Measurements from ENCODE around the gene TRAF7.

The TRAF7 gene

GRCh38 chr16:2158262-2158638 lies 2.7 kb downstream of the TRAF7 start:
- H3K27me3 ChIP-seq (ENCODE audit: low read length): no peaks in the 10 kb centered on the region
- peaks cover 16% of the 10 kb centered on the region for H3K36me3 ChIP-seq (ENCODE audit: low read length)
- H3K27ac ChIP-seq (ENCODE audit: low read depth, low read length): no peak overlapping the region
- TF ChIP-seq, protein P1, sequence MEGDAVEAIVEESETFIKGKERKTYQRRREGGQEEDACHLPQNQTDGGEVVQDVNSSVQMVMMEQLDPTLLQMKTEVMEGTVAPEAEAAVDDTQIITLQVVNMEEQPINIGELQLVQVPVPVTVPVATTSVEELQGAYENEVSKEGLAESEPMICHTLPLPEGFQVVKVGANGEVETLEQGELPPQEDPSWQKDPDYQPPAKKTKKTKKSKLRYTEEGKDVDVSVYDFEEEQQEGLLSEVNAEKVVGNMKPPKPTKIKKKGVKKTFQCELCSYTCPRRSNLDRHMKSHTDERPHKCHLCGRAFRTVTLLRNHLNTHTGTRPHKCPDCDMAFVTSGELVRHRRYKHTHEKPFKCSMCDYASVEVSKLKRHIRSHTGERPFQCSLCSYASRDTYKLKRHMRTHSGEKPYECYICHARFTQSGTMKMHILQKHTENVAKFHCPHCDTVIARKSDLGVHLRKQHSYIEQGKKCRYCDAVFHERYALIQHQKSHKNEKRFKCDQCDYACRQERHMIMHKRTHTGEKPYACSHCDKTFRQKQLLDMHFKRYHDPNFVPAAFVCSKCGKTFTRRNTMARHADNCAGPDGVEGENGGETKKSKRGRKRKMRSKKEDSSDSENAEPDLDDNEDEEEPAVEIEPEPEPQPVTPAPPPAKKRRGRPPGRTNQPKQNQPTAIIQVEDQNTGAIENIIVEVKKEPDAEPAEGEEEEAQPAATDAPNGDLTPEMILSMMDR (IDR thresholded peaks at IDR 0.05; ENCODE audit: insufficient read depth, low read length, poor library complexity, severe bottlenecking): no peak
- TF ChIP-seq EZH2phosphoT487 (conservative IDR thresholded peaks at IDR 0.05; ENCODE audit: low read length): no peak
- H4K20me1 ChIP-seq (ENCODE audit: low read depth, low read length): peaks cover 4% of the 10 kb centered on the region; the same call in 1 of the 2 replicates
- H3F3A ChIP-seq (ENCODE audit: insufficient read depth): peaks cover 18% of the 10 kb centered on the region
- peaks cover 90% of the 10 kb centered on the region for H3K79me2 ChIP-seq (ENCODE audit: insufficient read depth, low read length)
- H2AFZ ChIP-seq (ENCODE audit: low read depth, low read length, severe bottlenecking): no peak overlapping the region
- no peaks in the 10 kb centered on the region for H3K9me2 ChIP-seq (replicated peaks; ENCODE audit: insufficient read depth, low read length)
- H3K4me2 ChIP-seq (ENCODE audit: low read depth, low read length, poor library complexity, severe bottlenecking): no peak overlapping the region
- peak overlapping the region; percentile 39; the same call in 1 of the 2 replicates for H3K9ac ChIP-seq (ENCODE audit: low read length)
- no peaks in the 10 kb centered on the region for H3K9me3 ChIP-seq (ENCODE audit: insufficient read depth, low read length)
- no peak overlapping the region for H3K4me3 ChIP-seq (ENCODE audit: insufficient read depth, low read length, poor library complexity, severe bottlenecking)

DNA sequence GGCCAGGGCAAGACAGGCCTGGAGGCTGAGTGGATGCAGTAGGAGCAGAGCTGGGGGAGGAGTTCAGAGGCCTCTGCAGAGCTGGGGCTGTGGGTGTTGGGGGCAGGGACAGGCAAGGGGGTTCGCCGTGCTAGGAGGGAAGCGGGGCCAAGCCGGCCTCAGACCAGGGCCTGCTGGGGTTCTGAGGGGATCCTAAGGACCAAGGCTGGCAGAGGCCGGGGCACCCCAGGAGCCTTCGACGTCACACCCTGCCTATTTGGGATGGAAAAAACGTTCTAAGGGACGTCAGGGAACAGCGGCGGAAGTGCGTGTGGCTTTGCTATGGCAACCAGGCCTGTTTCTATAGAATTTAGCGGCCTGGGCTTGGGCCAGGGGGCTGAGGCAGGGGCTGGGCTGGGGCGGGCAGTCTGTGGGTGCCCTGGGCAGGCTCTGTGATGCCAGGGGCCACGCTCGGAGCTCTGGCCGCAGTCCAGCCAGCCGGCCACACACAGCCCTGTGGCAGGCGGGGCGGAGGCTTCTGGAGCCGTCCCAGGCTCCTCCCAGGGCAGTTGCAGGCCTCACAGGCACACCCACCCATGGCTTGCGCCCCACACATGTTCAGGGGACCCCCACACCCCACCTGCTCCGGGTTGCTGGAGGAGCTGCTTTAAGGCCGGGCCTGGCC lies 3.7 kb downstream of the TRAF7 start:
- Histone ChIP-seq H3K79me2 (ENCODE audit: insufficient read depth, low read length) (peaks cover 91% of the 10 kb centered on the region), H3K27me3 (ENCODE audit: low read length) (no peaks in the 10 kb centered on the region), H3F3A (ENCODE audit: insufficient read depth) (peaks cover 8% of the 10 kb centered on the region), H3K27ac (ENCODE audit: low read depth, low read length) (no peak overlapping the region), H3K9me2 (replicated peaks; ENCODE audit: insufficient read depth, low read length) (no peaks in the 10 kb centered on the region), H3K9ac (ENCODE audit: low read length) (peak overlapping the region; percentile 39), H3K4me3 (ENCODE audit: insufficient read depth, low read length, poor library complexity, severe bottlenecking) (no peak overlapping the region), H3K9me3 (ENCODE audit: insufficient read depth, low read length) (no peaks in the 10 kb centered on the region), H2AFZ (ENCODE audit: low read depth, low read length, severe bottlenecking) (no peak overlapping the region), H4K20me1 (ENCODE audit: low read depth, low read length) (no peaks in the 10 kb centered on the region; the same call in 1 of the 2 replicates), H3K4me2 (ENCODE audit: low read depth, low read length, poor library complexity, severe bottlenecking) (peak overlapping the region; percentile 32), H3K36me3 (ENCODE audit: low read length) (peaks cover 7% of the 10 kb centered on the region)
- TF ChIP-seq, protein P1 (IDR thresholded peaks at IDR 0.05; ENCODE audit: insufficient read depth, low read length, poor library complexity, severe bottlenecking): no peak
- TF ChIP-seq EZH2phosphoT487 (conservative IDR thresholded peaks at IDR 0.05; ENCODE audit: low read length): no peak

- no peak for TF ChIP-seq EZH2phosphoT487 (conservative IDR thresholded peaks at IDR 0.05; ENCODE audit: low read length)
- TF ChIP-seq, protein P1 (IDR thresholded peaks at IDR 0.05; ENCODE audit: insufficient read depth, low read length, poor library complexity, severe bottlenecking): no peak
- no peaks in the 10 kb centered on the region for H3K9me2 ChIP-seq (replicated peaks; ENCODE audit: insufficient read depth, low read length)
- H3K27me3 ChIP-seq (ENCODE audit: low read length): no peaks in the 10 kb centered on the region
- H3K9me3 ChIP-seq (ENCODE audit: insufficient read depth, low read length): no peaks in the 10 kb centered on the region
- H3K27ac ChIP-seq (ENCODE audit: low read depth, low read length): no peak overlapping the region
- H3K9ac ChIP-seq (ENCODE audit: low read length): no peak overlapping the region
- H3K4me2 ChIP-seq (ENCODE audit: low read depth, low read length, poor library complexity, severe bottlenecking): no peak overlapping the region
- H3F3A ChIP-seq (ENCODE audit: insufficient read depth): no peaks in the 10 kb centered on the region
- H3K36me3 ChIP-seq (ENCODE audit: low read length): no peaks in the 10 kb centered on the region
- H4K20me1 ChIP-seq (ENCODE audit: low read depth, low read length): no peaks in the 10 kb centered on the region
- no peak overlapping the region for H3K4me3 ChIP-seq (ENCODE audit: insufficient read depth, low read length, poor library complexity, severe bottlenecking)
- H2AFZ ChIP-seq (ENCODE audit: low read depth, low read length, severe bottlenecking): no peak overlapping the region
- peaks cover 82% of the 10 kb centered on the region for H3K79me2 ChIP-seq (ENCODE audit: insufficient read depth, low read length)
These were observed 5.5 kb downstream of the TRAF7 start for GRCh38 chr16:2160915-2161551.
